IMR-90 (cell line): ENCODE data around the gene BCL7A.

Source experiments
- CEBPB ChIP-seq: IDR thresholded peaks from 2 replicates; pipeline ENCODE4 v1.6.1; 2012; ENCODE audit warnings: low read depth, low read length, improper control_type of control experiment
- CTCF ChIP-seq: conservative IDR thresholded peaks from 2 replicates; pipeline ENCODE4 v1.5.1; 2012; ENCODE audit warnings: mild to moderate bottlenecking, low read depth, low read length, improper control_type of control experiment
- ELK1 ChIP-seq: fragments of 150-350 bp; IDR thresholded peaks from 2 replicates; pipeline ENCODE4 v1.6.1; 2016; ENCODE audit warnings: low read depth, mild to moderate bottlenecking, low read length, moderate library complexity, borderline replicate concordance
- MXI1 ChIP-seq: IDR thresholded peaks from 2 replicates; pipeline ENCODE4 v1.6.1; 2012; ENCODE audit warnings: low read depth, mild to moderate bottlenecking, low read length, moderate library complexity, borderline replicate concordance
- POLR2A ChIP-seq: IDR thresholded peaks from 2 replicates; pipeline ENCODE4 v1.6.1; 2012; ENCODE audit warnings: mild to moderate bottlenecking, low read depth, low read length
- RAD21 ChIP-seq: IDR thresholded peaks from 2 replicates; pipeline ENCODE4 v1.6.1; 2012; ENCODE audit warnings: low read length, improper control_type of control experiment
- RFX5 ChIP-seq: IDR thresholded peaks from 2 replicates; pipeline ENCODE4 v1.8.0; 2012; ENCODE audit warnings: low read depth, mild to moderate bottlenecking, low read length, moderate library complexity
- SMC3 ChIP-seq: fragments of 150-350 bp; IDR thresholded peaks from 2 replicates; pipeline ENCODE4 v1.6.1; 2016; ENCODE audit warnings: low read depth, mild to moderate bottlenecking, antibody characterized with exemption, low read length, moderate library complexity

GRCh38 chr12:122036153-122036552, 14.5 kb downstream of the BCL7A start:
- TF ChIP-seq CTCF (no peak), ELK1 (no peak), CEBPB (no peak), SMC3 (no peak), RAD21 (no peak), POLR2A (no peak), RFX5 (no peak), MXI1 (no peak)
